ENCODE data around the gene GPRC5C.
"Not testable (repeated sequence)": the region's sequence is repeated elsewhere in the genome, so short reads cannot be mapped to it uniquely, and the experiment has no call there.

The GPRC5C gene

DNA sequence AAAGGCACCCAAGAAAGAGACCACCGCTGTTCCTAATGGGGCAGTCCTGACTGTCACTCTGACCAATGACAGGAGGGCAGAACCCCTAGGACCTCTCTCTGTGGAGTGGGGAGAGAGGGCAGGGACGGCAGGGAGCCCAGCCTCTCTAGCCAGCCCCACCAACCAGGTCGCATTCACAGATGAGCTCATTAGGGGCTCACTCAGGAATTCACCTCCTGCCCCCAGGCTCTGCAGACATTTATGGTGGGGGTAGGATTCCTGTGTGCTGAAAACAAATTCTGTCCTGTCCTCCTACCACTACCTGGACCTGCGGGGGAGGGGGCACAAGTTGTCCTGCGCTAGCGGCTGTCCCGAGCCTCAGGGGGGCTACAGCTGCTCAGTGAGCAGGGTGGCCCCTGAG, 27.7 kb upstream of the GPRC5C start:
- Histone ChIP-seq H3K4ac (ENCODE audit: low read depth, low read length) (no peak overlapping the region), H3K27ac (ENCODE audit: low read depth, low read length) (peak overlapping the region; percentile 6), H3K18ac (ENCODE audit: low read length) (no peak overlapping the region), H2BK120ac (ENCODE audit: insufficient read depth, low read length, poor library complexity) (peak overlapping the region; percentile 64), H2BK12ac (ENCODE audit: low read length) (no peak overlapping the region), H2AFZ (ENCODE audit: insufficient read depth, low read length, poor library complexity) (no peak overlapping the region), H2BK5ac (ENCODE audit: low read depth, low read length, poor library complexity) (no peak overlapping the region), H3K4me1 (ENCODE audit: control insufficient read depth in 1 of 2, insufficient read depth in 2 of 2, low read length in 2 of 2) (peaks cover 11 to 12% of the 10 kb centered on the region in 2 experiments), H4K12ac (ENCODE audit: low read depth, low read length) (peak overlapping the region; percentile 22), H3K79me1 (ENCODE audit: low read length) (peaks cover 2% of the 10 kb centered on the region), H2AK5ac (ENCODE audit: low read length) (no peak overlapping the region), H3K4me3 (ENCODE audit: low read depth, low read length) (no peak overlapping the region), H4K91ac (ENCODE audit: low read depth, low read length) (peak overlapping the region; percentile 52), H3K27me3 (ENCODE audit: insufficient read depth, low read length) (no peaks in the 10 kb centered on the region), H3K36me3 (ENCODE audit: control insufficient read depth in 1 of 2, insufficient read depth in 2 of 2, low read length in 2 of 2) (no peaks in the 10 kb centered on the region), H3K4me2 (ENCODE audit: low read length) (peak overlapping the region; percentile 49), H3K9me3 (ENCODE audit: insufficient read depth, low read depth, low read length) (no peaks in the 10 kb centered on the region), H3K23ac (ENCODE audit: low read length) (no peak overlapping the region), H3K79me2 (ENCODE audit: control insufficient read depth, insufficient read depth, low read length, poor library complexity) (no peaks in the 10 kb centered on the region), H3K14ac (ENCODE audit: low read length) (peak overlapping the region; percentile 22), H3K9ac (ENCODE audit: low read length) (no peak overlapping the region), H4K8ac (ENCODE audit: low read depth, low read length) (no peak overlapping the region)
- DNase-seq = no peak
- no CpG with 5 or more reads among the region's 7 CpGs for WGBS (ENCODE audit: extremely low coverage, insufficient coverage, insufficient read length)

GRCh38 chr17:74404789-74405188, 27.1 kb upstream of the GPRC5C start:
- H2BK5ac ChIP-seq (ENCODE audit: low read depth, low read length, poor library complexity) = no peak overlapping the region
- H3K4ac ChIP-seq (ENCODE audit: low read depth, low read length) = no peak overlapping the region
- no peak overlapping the region for H4K12ac ChIP-seq (ENCODE audit: low read depth, low read length)
- peaks cover 12 to 13% of the 10 kb centered on the region in 2 experiments for H3K4me1 ChIP-seq (ENCODE audit: control insufficient read depth in 1 of 2, insufficient read depth in 2 of 2, low read length in 2 of 2)
- no peaks in the 10 kb centered on the region for H3K79me2 ChIP-seq (ENCODE audit: control insufficient read depth, insufficient read depth, low read length, poor library complexity)
- H3K27me3 ChIP-seq (ENCODE audit: insufficient read depth, low read length) = no peaks in the 10 kb centered on the region
- no peaks in the 10 kb centered on the region for H3K36me3 ChIP-seq (ENCODE audit: control insufficient read depth in 1 of 2, insufficient read depth in 2 of 2, low read length in 2 of 2)
- peak overlapping the region; percentile 64 for H2BK120ac ChIP-seq (ENCODE audit: insufficient read depth, low read length, poor library complexity)
- H3K9me3 ChIP-seq (ENCODE audit: insufficient read depth, low read depth, low read length) = no peaks in the 10 kb centered on the region
- H3K23ac ChIP-seq (ENCODE audit: low read length) = no peak overlapping the region
- no peak overlapping the region for H2AK5ac ChIP-seq (ENCODE audit: low read length)
- H2AFZ ChIP-seq (ENCODE audit: insufficient read depth, low read length, poor library complexity) = no peak overlapping the region
- H2BK12ac ChIP-seq (ENCODE audit: low read length) = no peak overlapping the region
- H3K4me3 ChIP-seq (ENCODE audit: low read depth, low read length) = no peak overlapping the region
- DNase-seq = no peak
- no peak overlapping the region for H4K8ac ChIP-seq (ENCODE audit: low read depth, low read length)
- peak overlapping the region; percentile 52 for H4K91ac ChIP-seq (ENCODE audit: low read depth, low read length)
- WGBS (ENCODE audit: extremely low coverage, insufficient coverage, insufficient read length) = no CpG with 5 or more reads among the region's 6 CpGs
- H3K4me2 ChIP-seq (ENCODE audit: low read length) = peak overlapping the region; percentile 49
- H3K18ac ChIP-seq (ENCODE audit: low read length) = no peak overlapping the region
- H3K79me1 ChIP-seq (ENCODE audit: low read length) = peaks cover 2% of the 10 kb centered on the region
- peak overlapping the region; percentile 6 for H3K27ac ChIP-seq (ENCODE audit: low read depth, low read length)
- H3K14ac ChIP-seq (ENCODE audit: low read length) = no peak overlapping the region
- no peak overlapping the region for H3K9ac ChIP-seq (ENCODE audit: low read length)

DNA sequence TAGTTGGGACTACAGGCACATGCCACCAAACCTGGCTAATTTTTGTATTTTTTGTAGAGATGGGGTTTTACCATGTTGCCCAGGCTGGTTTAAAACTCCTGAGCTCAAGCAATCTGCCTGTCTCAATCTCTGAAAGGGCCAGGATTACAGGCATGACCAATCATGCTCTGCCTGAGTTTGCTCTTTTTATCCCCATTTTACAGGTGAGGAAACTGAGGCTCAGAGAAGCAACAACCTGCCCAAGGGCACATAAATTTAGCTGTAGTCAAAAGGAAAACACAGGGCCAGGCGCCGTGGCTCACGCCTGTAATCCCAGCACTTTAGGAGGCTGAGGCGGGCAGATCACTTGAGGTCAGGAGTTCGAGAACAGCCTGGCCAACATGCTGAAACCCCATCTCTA, 26.6 kb upstream of the GPRC5C start:
- H3K4me1 ChIP-seq (ENCODE audit: control insufficient read depth in 1 of 2, insufficient read depth in 2 of 2, low read length in 2 of 2) = peaks cover 13 to 15% of the 10 kb centered on the region in 2 experiments
- H3K4ac ChIP-seq (ENCODE audit: low read depth, low read length); DNase-seq; H3K27ac ChIP-seq (ENCODE audit: low read depth, low read length); H3K23ac ChIP-seq (ENCODE audit: low read length); H4K91ac ChIP-seq (ENCODE audit: low read depth, low read length); H3K4me2 ChIP-seq (ENCODE audit: low read length); H3K14ac ChIP-seq (ENCODE audit: low read length); H3K27me3 ChIP-seq (ENCODE audit: insufficient read depth, low read length); H3K36me3 ChIP-seq (ENCODE audit: control insufficient read depth in 1 of 2, insufficient read depth in 2 of 2, low read length in 2 of 2); H2BK120ac ChIP-seq (ENCODE audit: insufficient read depth, low read length, poor library complexity); H2AK5ac ChIP-seq (ENCODE audit: low read length); H3K79me2 ChIP-seq (ENCODE audit: control insufficient read depth, insufficient read depth, low read length, poor library complexity); H4K8ac ChIP-seq (ENCODE audit: low read depth, low read length); H2BK5ac ChIP-seq (ENCODE audit: low read depth, low read length, poor library complexity); H3K9me3 ChIP-seq (ENCODE audit: insufficient read depth, low read depth, low read length); H3K79me1 ChIP-seq (ENCODE audit: low read length); H3K9ac ChIP-seq (ENCODE audit: low read length); H2BK12ac ChIP-seq (ENCODE audit: low read length); H2AFZ ChIP-seq (ENCODE audit: insufficient read depth, low read length, poor library complexity); H3K4me3 ChIP-seq (ENCODE audit: low read depth, low read length); H3K18ac ChIP-seq (ENCODE audit: low read length); H4K12ac ChIP-seq (ENCODE audit: low read depth, low read length): not testable (repeated sequence)
- WGBS (ENCODE audit: extremely low coverage, insufficient coverage, insufficient read length) = no CpG with 5 or more reads among the region's 5 CpGs

DNA sequence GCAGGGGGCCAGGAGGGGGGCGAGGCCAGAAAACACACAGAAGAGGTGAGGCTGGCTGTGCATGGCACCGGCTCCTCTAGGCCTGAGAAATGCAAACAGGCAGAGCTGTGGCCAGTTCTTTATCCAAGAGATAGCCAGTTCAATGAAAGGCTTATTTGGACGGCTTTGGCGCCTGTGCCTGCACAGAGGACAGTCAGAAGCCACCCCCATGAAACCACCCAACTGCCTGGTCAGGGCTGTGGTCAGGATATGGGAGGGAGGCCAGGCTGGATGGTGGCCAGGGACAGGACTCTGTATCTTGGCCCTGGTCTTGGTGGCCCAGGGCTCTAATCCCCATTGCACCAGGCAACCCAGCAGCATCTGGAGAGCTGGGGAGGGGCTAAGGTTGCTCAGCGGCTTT, 24.5 kb upstream of the GPRC5C start:
- Histone ChIP-seq H4K91ac (ENCODE audit: low read depth, low read length) (no peak overlapping the region), H3K9ac (ENCODE audit: low read length) (no peak overlapping the region), H2BK120ac (ENCODE audit: insufficient read depth, low read length, poor library complexity) (no peak overlapping the region), H3K23ac (ENCODE audit: low read length) (no peak overlapping the region), H3K79me1 (ENCODE audit: low read length) (peaks cover 2% of the 10 kb centered on the region), H3K4me3 (ENCODE audit: low read depth, low read length) (no peak overlapping the region), H3K9me3 (ENCODE audit: insufficient read depth, low read depth, low read length) (no peaks in the 10 kb centered on the region), H4K12ac (ENCODE audit: low read depth, low read length) (no peak overlapping the region), H3K4ac (ENCODE audit: low read depth, low read length) (no peak overlapping the region), H2AK5ac (ENCODE audit: low read length) (no peak overlapping the region), H3K4me1 (ENCODE audit: control insufficient read depth in 1 of 2, insufficient read depth in 2 of 2, low read length in 2 of 2) (peaks cover 13 to 15% of the 10 kb centered on the region in 2 experiments), H3K79me2 (ENCODE audit: control insufficient read depth, insufficient read depth, low read length, poor library complexity) (no peaks in the 10 kb centered on the region), H2AFZ (ENCODE audit: insufficient read depth, low read length, poor library complexity) (no peak overlapping the region), H3K4me2 (ENCODE audit: low read length) (no peak overlapping the region), H3K36me3 (ENCODE audit: control insufficient read depth in 1 of 2, insufficient read depth in 2 of 2, low read length in 2 of 2) (no peaks in the 10 kb centered on the region), H3K14ac (ENCODE audit: low read length) (no peak overlapping the region), H3K27ac (ENCODE audit: low read depth, low read length) (no peak overlapping the region), H4K8ac (ENCODE audit: low read depth, low read length) (no peak overlapping the region), H2BK12ac (ENCODE audit: low read length) (no peak overlapping the region), H2BK5ac (ENCODE audit: low read depth, low read length, poor library complexity) (no peak overlapping the region), H3K18ac (ENCODE audit: low read length) (no peak overlapping the region), H3K27me3 (ENCODE audit: insufficient read depth, low read length) (no peaks in the 10 kb centered on the region)
- DNase-seq = no peak
- WGBS (ENCODE audit: extremely low coverage, insufficient coverage, insufficient read length) = no CpG with 5 or more reads among the region's 5 CpGs
